ENCODE results near the gene TPSAB1.
"Not testable (repeated sequence)": the region's sequence is repeated elsewhere in the genome, so short reads cannot be mapped to it uniquely, and the experiment has no call there.

The TPSAB1 gene

GRCh38 chr16:1225051-1225451 is 15.5 kb upstream of the TPSAB1 start, which contains the start of gene TPSG1:
Gene TPSG1, minus strand, starts transcription at chr16:1225268. Its CDS starts 16 bp downstream, at chr16:1225252.
- Histone ChIP-seq H3K9ac (ENCODE audit: low read length) (no peak within 1 kb of the TSS), H2AFZ (ENCODE audit: low read depth, low read length, severe bottlenecking) (no peak within 1 kb of the TSS), H4K20me1 (ENCODE audit: low read depth, low read length) (no peaks in the 10 kb centered on the region), H3K27me3 (ENCODE audit: low read length) (no peaks in the 10 kb centered on the region), H3K79me2 (ENCODE audit: insufficient read depth, low read length) (no peaks in the 10 kb centered on the region), H3K4me3 (ENCODE audit: insufficient read depth, low read length, poor library complexity, severe bottlenecking) (no peak within 1 kb of the TSS), H3K9me3 (ENCODE audit: insufficient read depth, low read length) (no peaks in the 10 kb centered on the region), H3K27ac (ENCODE audit: low read depth, low read length) (no peak within 1 kb of the TSS), H3K4me2 (ENCODE audit: low read depth, low read length, poor library complexity, severe bottlenecking) (no peak within 1 kb of the TSS), H3K9me2 (replicated peaks; ENCODE audit: insufficient read depth, low read length) (no peaks in the 10 kb centered on the region), H3F3A (ENCODE audit: insufficient read depth) (no peaks in the 10 kb centered on the region), H3K36me3 (ENCODE audit: low read length) (no peaks in the 10 kb centered on the region)
- TF ChIP-seq CTCF (IDR thresholded peaks at IDR 0.05; ENCODE audit: insufficient read depth, low read length, poor library complexity, severe bottlenecking), result no peak
- TF ChIP-seq EZH2phosphoT487 (conservative IDR thresholded peaks at IDR 0.05; ENCODE audit: low read length), result no peak

GRCh38 chr16:1225728-1226311 is 14.7 kb upstream of the TPSAB1 start:
- not testable (repeated sequence) for H3K27ac ChIP-seq (ENCODE audit: low read depth, low read length)

GRCh38 chr16:1226692-1227091 is 13.8 kb upstream of the TPSAB1 start:
- not testable (repeated sequence) for H3K4me3 ChIP-seq (ENCODE audit: insufficient read depth, low read length, poor library complexity, severe bottlenecking); H3K9me2 ChIP-seq (replicated peaks; ENCODE audit: insufficient read depth, low read length); H3F3A ChIP-seq (ENCODE audit: insufficient read depth); H3K27me3 ChIP-seq (ENCODE audit: low read length); H3K9me3 ChIP-seq (ENCODE audit: insufficient read depth, low read length); H3K4me2 ChIP-seq (ENCODE audit: low read depth, low read length, poor library complexity, severe bottlenecking); H3K36me3 ChIP-seq (ENCODE audit: low read length); H3K79me2 ChIP-seq (ENCODE audit: insufficient read depth, low read length); H3K9ac ChIP-seq (ENCODE audit: low read length); H4K20me1 ChIP-seq (ENCODE audit: low read depth, low read length); H3K27ac ChIP-seq (ENCODE audit: low read depth, low read length); H2AFZ ChIP-seq (ENCODE audit: low read depth, low read length, severe bottlenecking)

More at GRCh38 chr16:1225728-1226311, 14.7 kb upstream of the TPSAB1 start:
- not testable (repeated sequence) for H3K9me2 ChIP-seq (replicated peaks; ENCODE audit: insufficient read depth, low read length); H3K9ac ChIP-seq (ENCODE audit: low read length); H3K9me3 ChIP-seq (ENCODE audit: insufficient read depth, low read length); H3K36me3 ChIP-seq (ENCODE audit: low read length); H4K20me1 ChIP-seq (ENCODE audit: low read depth, low read length); H3F3A ChIP-seq (ENCODE audit: insufficient read depth); H3K4me2 ChIP-seq (ENCODE audit: low read depth, low read length, poor library complexity, severe bottlenecking); H2AFZ ChIP-seq (ENCODE audit: low read depth, low read length, severe bottlenecking); H3K27me3 ChIP-seq (ENCODE audit: low read length); H3K4me3 ChIP-seq (ENCODE audit: insufficient read depth, low read length, poor library complexity, severe bottlenecking); H3K79me2 ChIP-seq (ENCODE audit: insufficient read depth, low read length)

GRCh38 chr16:1228227-1228626 is 12.3 kb upstream of the TPSAB1 start:
- not testable (repeated sequence) for H3K27me3 ChIP-seq (ENCODE audit: low read length); H2AFZ ChIP-seq (ENCODE audit: low read depth, low read length, severe bottlenecking); H3K9me3 ChIP-seq (ENCODE audit: insufficient read depth, low read length)

GRCh38 chr16:1229476-1229875 is 11.0 kb upstream of the TPSAB1 start:
- not testable (repeated sequence) for H3K9me2 ChIP-seq (replicated peaks; ENCODE audit: insufficient read depth, low read length); H3K79me2 ChIP-seq (ENCODE audit: insufficient read depth, low read length); H3K4me3 ChIP-seq (ENCODE audit: insufficient read depth, low read length, poor library complexity, severe bottlenecking); H3K36me3 ChIP-seq (ENCODE audit: low read length); H4K20me1 ChIP-seq (ENCODE audit: low read depth, low read length); H3K9ac ChIP-seq (ENCODE audit: low read length); H3K4me2 ChIP-seq (ENCODE audit: low read depth, low read length, poor library complexity, severe bottlenecking); H3K27me3 ChIP-seq (ENCODE audit: low read length); H3K9me3 ChIP-seq (ENCODE audit: insufficient read depth, low read length); H3F3A ChIP-seq (ENCODE audit: insufficient read depth); H2AFZ ChIP-seq (ENCODE audit: low read depth, low read length, severe bottlenecking); H3K27ac ChIP-seq (ENCODE audit: low read depth, low read length)

More at GRCh38 chr16:1228227-1228626, 12.3 kb upstream of the TPSAB1 start:
- H3K79me2 ChIP-seq (ENCODE audit: insufficient read depth, low read length); H3K4me3 ChIP-seq (ENCODE audit: insufficient read depth, low read length, poor library complexity, severe bottlenecking); H3K9me2 ChIP-seq (replicated peaks; ENCODE audit: insufficient read depth, low read length); H3K27ac ChIP-seq (ENCODE audit: low read depth, low read length); H3K4me2 ChIP-seq (ENCODE audit: low read depth, low read length, poor library complexity, severe bottlenecking); H3K9ac ChIP-seq (ENCODE audit: low read length); H3K36me3 ChIP-seq (ENCODE audit: low read length); H4K20me1 ChIP-seq (ENCODE audit: low read depth, low read length); H3F3A ChIP-seq (ENCODE audit: insufficient read depth): not testable (repeated sequence)

GRCh38 chr16:1230084-1230470 is 10.4 kb upstream of the TPSAB1 start, which contains the start of gene TPSB2:
Gene TPSB2, minus strand, starts transcription at chr16:1230184. Its CDS starts 233 bp downstream, at chr16:1229951.
- H3K27me3 ChIP-seq (ENCODE audit: low read length); H2AFZ ChIP-seq (ENCODE audit: low read depth, low read length, severe bottlenecking); H3K27ac ChIP-seq (ENCODE audit: low read depth, low read length); H4K20me1 ChIP-seq (ENCODE audit: low read depth, low read length); H3K9ac ChIP-seq (ENCODE audit: low read length); H3K4me3 ChIP-seq (ENCODE audit: insufficient read depth, low read length, poor library complexity, severe bottlenecking); H3K9me2 ChIP-seq (replicated peaks; ENCODE audit: insufficient read depth, low read length); H3K79me2 ChIP-seq (ENCODE audit: insufficient read depth, low read length); H3K4me2 ChIP-seq (ENCODE audit: low read depth, low read length, poor library complexity, severe bottlenecking); H3F3A ChIP-seq (ENCODE audit: insufficient read depth); H3K9me3 ChIP-seq (ENCODE audit: insufficient read depth, low read length); H3K36me3 ChIP-seq (ENCODE audit: low read length): not testable (repeated sequence)

GRCh38 chr16:1230471-1231212 is 9.9 kb upstream of the TPSAB1 start:
- H3F3A ChIP-seq (ENCODE audit: insufficient read depth); H3K4me2 ChIP-seq (ENCODE audit: low read depth, low read length, poor library complexity, severe bottlenecking); H3K4me3 ChIP-seq (ENCODE audit: insufficient read depth, low read length, poor library complexity, severe bottlenecking): not testable (repeated sequence)

More at GRCh38 chr16:1230471-1231212, 9.9 kb upstream of the TPSAB1 start:
- not testable (repeated sequence) for H4K20me1 ChIP-seq (ENCODE audit: low read depth, low read length); H3K9ac ChIP-seq (ENCODE audit: low read length); H3K9me2 ChIP-seq (replicated peaks; ENCODE audit: insufficient read depth, low read length); H3K9me3 ChIP-seq (ENCODE audit: insufficient read depth, low read length); H3K27me3 ChIP-seq (ENCODE audit: low read length); H3K36me3 ChIP-seq (ENCODE audit: low read length); H2AFZ ChIP-seq (ENCODE audit: low read depth, low read length, severe bottlenecking); H3K27ac ChIP-seq (ENCODE audit: low read depth, low read length); H3K79me2 ChIP-seq (ENCODE audit: insufficient read depth, low read length)

Measured in SU-DHL-6 (cell line).